Esophagus mucosa (tissue), 1 donor: ENCODE measurements around the gene ZBTB3. TPM values are rescaled to one million over a fixed set of nuclear protein-coding genes. Genes with fewer than 3 reads are reported as not detected.
"Not testable (repeated sequence)": the region's sequence is repeated elsewhere in the genome, so short reads cannot be mapped to it uniquely, and the experiment has no call there.

Source experiments
- ATAC-seq: fragments of 200-7000 bp; cut with Tn5 transposase; one replicate; pipeline ENCODE4 v1.9.1; 2020
- total RNA-seq: library from RNA; stranded (reverse); gene quantifications from one replicate; pipeline ENCODE4 v1.2.4, GENCODE V29; 2023
- donor health status: DM: yes; HTN: yes; CAD: no.

The ZBTB3 gene
- total RNA-seq, 1 donor from 2014 or later = 8.0 TPM

- no peak for ATAC-seq
Observed at GRCh38 chr11:62715150-62716130, 38.5 kb downstream of the ZBTB3 start.

GRCh38 chr11:62713343-62713742, 40.6 kb downstream of the ZBTB3 start:
- no peak for ATAC-seq

DNA sequence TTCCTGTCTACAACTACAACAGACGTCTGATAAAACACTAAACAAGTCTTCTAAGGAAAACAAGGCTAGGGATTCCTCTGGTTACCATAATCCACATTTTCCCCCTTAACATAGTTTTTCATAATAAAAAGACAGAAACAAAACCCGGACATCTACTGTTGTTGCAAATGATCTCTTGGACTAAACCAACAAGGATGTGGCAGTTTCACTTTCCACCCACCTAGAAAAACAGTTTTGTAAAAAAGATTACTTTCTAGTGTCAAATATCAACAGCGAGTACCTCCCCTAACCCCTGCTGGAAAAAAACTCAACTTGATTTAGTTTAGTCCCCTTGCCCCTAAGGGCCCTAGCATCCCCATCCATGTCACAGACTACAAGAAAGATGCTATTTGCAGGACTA, 41.1 kb downstream of the ZBTB3 start:
- no peak for ATAC-seq

GRCh38 chr11:62712276-62712812, 41.6 kb downstream of the ZBTB3 start:
- ATAC-seq = no peak

DNA sequence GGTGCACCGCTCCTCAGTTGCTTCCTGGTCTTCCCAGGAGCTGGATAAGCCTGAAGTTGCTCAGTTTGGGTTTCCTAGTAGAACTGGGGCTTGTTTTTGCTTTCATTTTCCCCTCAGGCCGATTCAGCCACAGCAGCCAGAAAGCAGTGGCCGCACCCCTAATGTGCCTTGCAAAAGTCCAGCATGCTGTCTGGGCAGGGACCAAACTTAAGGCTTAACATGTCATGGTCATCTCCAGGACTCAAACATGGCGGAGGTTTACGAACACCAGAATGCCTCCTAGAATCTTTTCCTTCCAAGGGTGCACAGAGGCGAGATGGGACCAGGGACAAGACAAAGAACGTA, 44.0 kb downstream of the ZBTB3 start:
- no peak for ATAC-seq

- peak; percentile 85 for ATAC-seq
Observed at GRCh38 chr11:62709247-62710000, 44.5 kb downstream of the ZBTB3 start.

DNA sequence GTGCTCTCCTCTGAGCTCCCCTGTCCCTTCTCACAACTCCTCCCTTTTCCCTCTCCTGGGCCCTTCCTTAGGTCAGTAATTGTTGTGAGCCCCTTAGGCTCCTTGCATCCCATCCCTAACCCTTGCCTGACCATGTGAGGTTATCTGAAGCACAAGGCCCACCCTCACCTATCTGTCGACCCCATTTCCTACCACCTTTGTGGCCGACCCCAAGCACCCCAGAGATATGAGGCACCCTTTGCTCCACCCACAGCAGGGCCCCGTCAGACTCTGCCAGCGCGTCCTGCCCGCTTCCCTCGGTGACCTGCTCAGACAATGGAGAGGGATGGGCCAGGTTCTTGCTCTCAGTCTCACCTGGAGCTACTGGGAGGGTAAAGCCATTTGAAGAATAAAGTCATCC, 45.2 kb downstream of the ZBTB3 start:
- ATAC-seq = peak; percentile 47

GRCh38 chr11:62708392-62708791, 45.6 kb downstream of the ZBTB3 start:
- no peak for ATAC-seq

DNA sequence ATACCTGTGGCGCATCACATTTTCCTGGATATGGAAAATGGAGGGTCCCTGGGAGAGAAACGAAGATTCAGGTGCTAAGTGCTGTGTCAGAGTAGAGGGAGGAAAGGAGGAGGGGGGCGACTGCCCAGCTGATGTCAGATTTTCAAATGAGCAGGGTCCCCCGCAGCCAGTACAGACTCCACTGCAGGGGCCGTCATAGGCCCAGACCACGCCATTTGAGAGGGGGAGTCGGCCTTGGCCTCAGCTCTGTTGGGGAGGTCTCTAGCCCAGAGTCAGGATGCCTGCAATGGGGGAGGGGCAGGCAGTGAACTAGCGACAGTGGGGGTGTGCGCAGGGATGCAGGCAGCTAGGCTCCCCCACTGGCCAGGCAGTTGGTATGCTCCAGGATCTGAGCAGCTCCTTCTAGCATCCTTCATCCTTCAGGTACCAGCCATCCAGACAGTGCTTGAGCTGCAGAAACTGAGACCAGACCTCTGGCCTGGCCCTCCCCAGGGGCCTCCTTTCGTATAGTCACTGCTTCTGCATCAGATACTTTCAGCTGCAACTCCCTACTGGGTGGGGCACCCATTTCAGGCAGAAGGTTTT, 46.6 kb downstream of the ZBTB3 start, which contains the start of the genes BSCL2 and GNG3:
Gene BSCL2 (minus strand): TSS at position 148 of the 585 bp plus-strand sequence. CDS start 229 bp downstream, outside the sequence.
Gene GNG3 (plus strand): TSS at position 400 of the 585 bp plus-strand sequence. CDS start 620 bp downstream, outside the sequence.
- ATAC-seq = no peak

GRCh38 chr11:62706850-62707247, 47.1 kb downstream of the ZBTB3 start:
- ATAC-seq = no peak

- peak; percentile 84 for ATAC-seq
Observed at GRCh38 chr11:62705880-62706849, 47.8 kb downstream of the ZBTB3 start.

DNA sequence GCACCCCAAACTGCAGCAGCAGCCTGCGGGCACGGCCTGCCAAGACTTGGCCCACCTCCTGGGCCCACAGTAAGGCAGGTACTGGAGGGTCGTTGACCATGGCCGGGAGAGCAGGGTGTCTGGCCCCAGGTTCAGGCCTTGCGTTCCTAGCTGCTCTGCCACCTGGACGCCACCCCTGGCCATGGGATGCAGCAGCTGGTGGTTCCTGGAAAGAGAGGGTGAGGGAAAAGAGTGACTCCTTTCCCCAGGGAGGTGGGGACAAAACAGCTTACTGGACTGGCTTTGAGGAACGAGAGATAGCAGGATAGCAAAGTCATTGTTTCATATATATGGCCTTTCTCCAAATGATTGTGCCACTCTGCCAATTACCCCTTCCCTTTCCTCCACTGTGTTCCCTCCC, 48.5 kb downstream of the ZBTB3 start:
- ATAC-seq = no peak

DNA sequence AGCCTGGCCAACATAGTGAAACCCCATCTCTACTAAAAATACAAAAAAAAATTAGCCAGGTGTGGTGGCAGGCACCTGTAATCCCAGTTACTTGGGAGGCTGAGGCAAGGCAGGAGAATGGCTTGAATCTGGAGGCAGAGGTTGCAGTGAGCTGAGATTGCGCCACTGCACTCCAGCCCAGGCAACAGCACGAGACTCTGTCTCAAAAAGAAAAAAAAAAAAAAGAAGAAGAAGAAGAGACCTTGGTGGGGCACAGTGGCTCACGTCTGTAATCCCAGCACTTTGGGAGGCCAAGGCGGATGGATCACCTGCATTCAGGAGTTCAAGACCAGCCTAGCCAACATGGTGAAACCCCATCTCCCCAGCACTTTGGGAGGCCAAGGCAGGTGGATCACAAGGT, 50.0 kb downstream of the ZBTB3 start:
- not testable (repeated sequence) for ATAC-seq

GRCh38 chr11:62702246-62702645, 51.7 kb downstream of the ZBTB3 start:
- ATAC-seq = peak; percentile 38

Other genes with a start within 250 kb of the ZBTB3 start
- 931 TPM for gene AHNAK, start 207.4 kb downstream of the ZBTB3 start, total RNA-seq
- gene EEF1G, start 180.3 kb downstream of the ZBTB3 start, total RNA-seq = 1,515 TPM
- 9.3 TPM for gene TUT1, start 162.6 kb downstream of the ZBTB3 start, total RNA-seq
- 88.4 TPM for gene MTA2, start 152.3 kb downstream of the ZBTB3 start, total RNA-seq
- 64.9 TPM for gene EML3, start 141.4 kb downstream of the ZBTB3 start, total RNA-seq
- 4.9 TPM for gene ROM1, start 140.9 kb downstream of the ZBTB3 start, total RNA-seq
- 11.3 TPM for gene B3GAT3, start 132.2 kb downstream of the ZBTB3 start, total RNA-seq
- gene GANAB, start 107.5 kb downstream of the ZBTB3 start, total RNA-seq = 175 TPM
- 14.1 TPM for gene INTS5, start 100.9 kb downstream of the ZBTB3 start, total RNA-seq
- 48.7 TPM for gene C11orf98, start 89.0 kb downstream of the ZBTB3 start, total RNA-seq
- gene CSKMT, start 88.8 kb downstream of the ZBTB3 start, total RNA-seq = 20.2 TPM
- 8.8 TPM for gene UQCC3, start 82.5 kb downstream of the ZBTB3 start, total RNA-seq
- 4.7 TPM for gene LBHD1, start 81.9 kb downstream of the ZBTB3 start, total RNA-seq
- 65.6 TPM for gene UBXN1, start 75.1 kb downstream of the ZBTB3 start, total RNA-seq
- gene LRRN4CL, start 64.6 kb downstream of the ZBTB3 start, total RNA-seq = 1.1 TPM
- gene BSCL2, start 46.7 kb downstream of the ZBTB3 start, total RNA-seq = 42.4 TPM
- gene GNG3, start 46.5 kb downstream of the ZBTB3 start, total RNA-seq = not detected
- gene HNRNPUL2, start 26.7 kb downstream of the ZBTB3 start, total RNA-seq = 29.5 TPM
- 13.5 TPM for gene TTC9C, start 25.7 kb downstream of the ZBTB3 start, total RNA-seq
- 75.5 TPM for gene POLR2G, start 7.4 kb upstream of the ZBTB3 start, total RNA-seq
- gene TAF6L, start 17.2 kb upstream of the ZBTB3 start, total RNA-seq = 10.3 TPM
- gene TMEM179B, start 33.2 kb upstream of the ZBTB3 start, total RNA-seq = 30.2 TPM
- 10.0 TPM for gene TMEM223, start 37.8 kb upstream of the ZBTB3 start, total RNA-seq
- gene NXF1, start 51.3 kb upstream of the ZBTB3 start, total RNA-seq = 39.1 TPM
- gene STX5, start 77.9 kb upstream of the ZBTB3 start, total RNA-seq = 25.1 TPM
- not detected for gene TEX54, start 78.7 kb upstream of the ZBTB3 start, total RNA-seq
- 41.0 TPM for gene WDR74, start 85.4 kb upstream of the ZBTB3 start, total RNA-seq
- gene SLC3A2, start 126.7 kb upstream of the ZBTB3 start, total RNA-seq = 233 TPM
- gene CHRM1, start 167.2 kb upstream of the ZBTB3 start, total RNA-seq = not detected
- not detected for gene SLC22A6, start 230.8 kb upstream of the ZBTB3 start, total RNA-seq